ENCODE data around the gene TEX22.

DNA sequence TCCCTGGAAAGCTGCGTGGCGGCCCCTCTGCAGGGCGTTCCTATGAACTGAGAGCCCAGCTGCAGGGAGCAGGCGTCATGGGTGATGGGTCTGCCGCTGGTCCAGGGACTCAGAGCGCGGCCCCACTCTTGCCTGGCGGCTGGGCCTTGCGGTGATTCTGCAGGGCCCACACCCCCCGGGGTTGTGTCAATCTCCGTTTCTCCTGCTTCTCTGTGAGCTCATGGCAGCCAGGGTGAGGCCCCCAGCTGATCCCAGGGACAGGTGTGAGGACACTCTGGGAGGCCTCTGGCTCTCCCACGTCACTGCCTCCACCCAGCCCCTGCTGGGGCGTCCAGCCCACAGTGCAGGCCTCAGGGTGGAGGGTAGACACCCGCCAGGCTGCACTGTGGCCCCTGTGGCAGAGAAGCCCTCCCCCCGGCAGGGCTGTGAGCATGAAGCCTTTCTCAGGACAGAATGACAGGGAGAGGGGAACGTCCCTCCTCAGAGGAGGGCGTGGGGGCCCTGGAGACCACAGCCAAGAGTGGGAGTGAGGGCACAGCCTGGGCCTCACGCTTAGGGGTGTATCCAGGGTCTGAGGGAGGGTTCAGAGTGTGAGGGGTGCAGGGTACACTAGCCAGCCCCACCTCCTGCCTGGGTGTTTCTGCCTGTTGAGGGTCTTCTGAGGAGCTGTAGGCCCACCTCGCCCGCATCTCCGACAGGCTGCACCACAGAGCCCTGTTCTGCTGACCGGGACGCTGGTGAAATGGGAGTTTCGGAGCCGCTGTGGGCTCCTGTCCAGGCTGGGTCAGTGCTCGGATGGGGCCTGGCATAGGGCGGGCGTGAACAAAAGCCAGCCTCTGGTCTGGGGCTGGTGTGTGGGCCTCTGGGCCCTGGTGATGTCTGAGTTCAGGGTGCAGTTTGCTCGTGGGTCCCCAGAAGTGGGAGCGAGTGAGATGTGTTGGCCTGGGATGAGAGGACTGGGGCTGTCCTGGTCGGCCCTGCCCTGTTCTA, 49.6 kb downstream of the TEX22 start:
- TF ChIP-seq, protein P1, sequence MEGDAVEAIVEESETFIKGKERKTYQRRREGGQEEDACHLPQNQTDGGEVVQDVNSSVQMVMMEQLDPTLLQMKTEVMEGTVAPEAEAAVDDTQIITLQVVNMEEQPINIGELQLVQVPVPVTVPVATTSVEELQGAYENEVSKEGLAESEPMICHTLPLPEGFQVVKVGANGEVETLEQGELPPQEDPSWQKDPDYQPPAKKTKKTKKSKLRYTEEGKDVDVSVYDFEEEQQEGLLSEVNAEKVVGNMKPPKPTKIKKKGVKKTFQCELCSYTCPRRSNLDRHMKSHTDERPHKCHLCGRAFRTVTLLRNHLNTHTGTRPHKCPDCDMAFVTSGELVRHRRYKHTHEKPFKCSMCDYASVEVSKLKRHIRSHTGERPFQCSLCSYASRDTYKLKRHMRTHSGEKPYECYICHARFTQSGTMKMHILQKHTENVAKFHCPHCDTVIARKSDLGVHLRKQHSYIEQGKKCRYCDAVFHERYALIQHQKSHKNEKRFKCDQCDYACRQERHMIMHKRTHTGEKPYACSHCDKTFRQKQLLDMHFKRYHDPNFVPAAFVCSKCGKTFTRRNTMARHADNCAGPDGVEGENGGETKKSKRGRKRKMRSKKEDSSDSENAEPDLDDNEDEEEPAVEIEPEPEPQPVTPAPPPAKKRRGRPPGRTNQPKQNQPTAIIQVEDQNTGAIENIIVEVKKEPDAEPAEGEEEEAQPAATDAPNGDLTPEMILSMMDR (IDR thresholded peaks at IDR 0.05), result no peak
- TF ChIP-seq EZH2 (IDR thresholded peaks at IDR 0.05), result no peak
- no peak for TF ChIP-seq EZH2phosphoT487 (IDR thresholded peaks at IDR 0.05)

Data from neural progenitor cell (in vitro differentiated cells).